GM18517 (cell line): ENCODE results near the gene MSH5.
"Not testable (repeated sequence)": the region's sequence is repeated elsewhere in the genome, so short reads cannot be mapped to it uniquely, and the experiment has no call there.

Experiments used
- ATAC-seq: cut with Tn5 transposase; IDR thresholded peaks from one replicate; pipeline ENCODE4 v1.9.1; 2021; ENCODE audit warnings: mild to moderate bottlenecking, moderate library complexity; ENCODE audit not compliant: unreplicated experiment

The MSH5 gene

DNA sequence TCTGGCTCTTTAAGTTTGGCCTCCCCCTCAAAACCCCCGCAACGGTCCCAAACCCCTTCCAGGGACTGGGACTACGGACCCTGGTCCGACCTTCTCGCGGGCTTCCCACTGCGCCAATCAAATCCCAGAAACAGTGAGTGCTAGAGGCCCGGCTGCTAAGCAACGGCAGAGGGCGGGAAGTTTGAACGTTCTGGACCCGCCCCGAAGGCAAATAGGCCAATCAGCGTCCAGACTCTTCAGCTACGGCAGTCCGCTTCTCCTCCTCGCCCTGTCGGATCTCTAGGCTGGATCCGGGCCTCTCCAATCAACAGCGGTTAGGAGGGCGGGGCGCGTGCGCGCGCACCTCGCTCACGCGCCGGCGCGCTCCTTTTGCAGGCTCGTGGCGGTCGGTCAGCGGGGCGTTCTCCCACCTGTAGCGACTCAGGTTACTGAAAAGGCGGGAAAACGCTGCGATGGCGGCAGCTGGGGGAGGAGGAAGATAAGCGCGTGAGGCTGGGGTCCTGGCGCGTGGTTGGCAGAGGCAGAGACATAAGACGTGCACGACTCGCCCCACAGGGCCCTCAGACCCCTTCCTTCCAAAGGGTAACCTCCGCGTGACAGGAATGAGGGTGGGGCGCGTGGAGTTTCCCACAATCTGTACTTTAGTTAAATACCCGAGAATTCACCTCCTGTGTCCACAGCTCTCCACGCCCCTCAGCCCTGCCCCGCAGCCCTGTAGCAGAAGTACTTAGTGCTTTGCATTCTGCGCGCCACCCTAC, at the start of gene MSH5:
Gene MSH5 (plus strand): TSS at position 367 of the 758 bp plus-strand sequence. CDS start 462 bp downstream, outside the sequence.
- peak; percentile 71 for ATAC-seq

DNA sequence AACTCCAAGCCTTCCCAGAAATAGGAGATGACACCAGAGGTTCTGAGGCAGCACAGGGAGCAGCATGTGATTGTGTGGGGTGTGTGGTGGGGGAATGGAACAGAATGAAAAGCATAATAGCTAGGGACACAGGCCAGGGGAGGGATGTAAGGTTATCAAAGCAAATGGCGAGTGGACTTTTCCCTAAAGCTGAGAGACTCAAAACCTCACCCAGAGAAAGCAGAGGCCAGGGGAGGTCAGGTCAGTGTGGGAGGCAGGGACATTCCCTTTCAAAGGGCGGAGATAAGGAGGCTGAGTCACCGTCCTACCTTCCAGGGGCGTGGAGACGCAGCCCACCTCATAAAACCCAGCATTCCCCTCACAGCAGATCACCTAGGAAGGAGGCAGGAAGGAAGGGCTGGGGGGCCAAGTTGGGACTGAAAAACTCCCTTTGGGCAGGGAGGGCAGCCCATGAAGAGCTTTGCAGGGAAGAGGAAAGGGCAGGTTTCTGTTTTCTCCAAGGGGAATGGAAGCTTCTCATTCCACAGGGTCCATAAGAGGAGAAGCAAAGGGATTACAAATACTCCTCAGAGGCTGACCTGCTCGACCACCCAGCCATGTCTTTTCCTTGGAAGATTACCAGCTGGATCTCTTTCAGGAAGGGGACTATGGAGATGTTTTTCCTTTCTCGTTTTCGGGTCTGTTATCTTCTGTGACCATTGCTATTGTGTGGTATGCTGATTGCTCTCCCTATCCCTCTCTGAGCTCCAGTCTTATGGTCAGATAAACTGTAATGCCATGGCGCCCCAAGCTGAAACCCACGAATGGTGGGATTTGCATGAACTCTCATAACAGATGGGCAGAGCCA, 49.4 kb upstream of the MSH5 start:
- ATAC-seq = no peak

DNA sequence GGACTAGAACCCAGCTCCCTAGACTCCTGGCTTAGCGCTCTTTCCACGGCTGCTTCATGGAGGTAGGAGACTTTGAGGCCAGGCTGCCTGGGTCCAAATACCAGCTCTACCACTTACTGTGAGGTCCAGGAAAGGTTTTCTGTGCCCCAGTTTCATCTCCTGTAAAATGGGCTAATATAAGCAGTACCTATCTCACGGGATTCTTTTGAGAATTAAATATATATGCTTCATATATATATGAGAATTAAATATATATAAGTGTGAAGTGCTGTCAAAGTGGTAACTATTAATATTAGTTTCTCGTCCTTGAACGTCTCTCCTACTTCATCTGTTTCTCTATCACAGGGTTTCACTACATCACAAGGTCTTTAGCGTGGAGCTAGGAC, 48.7 kb upstream of the MSH5 start:
- ATAC-seq = no peak

DNA sequence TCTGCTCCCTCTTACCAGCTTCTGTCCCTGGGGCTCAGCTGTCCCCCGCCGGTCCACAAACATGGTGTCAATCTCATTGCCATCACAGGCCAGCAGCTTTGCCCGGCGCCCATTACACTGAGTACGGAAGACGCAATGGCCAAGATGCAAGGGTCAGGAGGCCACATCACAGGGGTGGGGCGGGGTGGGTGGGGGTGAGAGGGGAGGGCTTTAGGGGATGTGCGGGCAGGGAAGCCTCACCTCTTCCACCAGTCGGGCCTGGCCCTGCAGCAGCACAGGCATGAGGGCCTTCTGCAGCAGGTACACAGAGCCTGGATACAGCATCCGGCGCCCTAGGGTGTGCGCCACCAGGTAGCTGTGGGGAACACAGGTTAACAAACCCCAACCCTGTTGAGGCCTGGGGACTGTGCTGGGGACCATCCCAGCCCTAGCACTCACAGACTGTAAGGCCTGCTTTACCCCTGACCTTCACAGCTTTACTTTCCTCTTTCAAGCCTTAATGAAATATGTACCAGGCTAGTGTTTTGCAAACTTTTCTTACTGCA, 48.2 kb upstream of the MSH5 start:
- ATAC-seq = no peak

DNA sequence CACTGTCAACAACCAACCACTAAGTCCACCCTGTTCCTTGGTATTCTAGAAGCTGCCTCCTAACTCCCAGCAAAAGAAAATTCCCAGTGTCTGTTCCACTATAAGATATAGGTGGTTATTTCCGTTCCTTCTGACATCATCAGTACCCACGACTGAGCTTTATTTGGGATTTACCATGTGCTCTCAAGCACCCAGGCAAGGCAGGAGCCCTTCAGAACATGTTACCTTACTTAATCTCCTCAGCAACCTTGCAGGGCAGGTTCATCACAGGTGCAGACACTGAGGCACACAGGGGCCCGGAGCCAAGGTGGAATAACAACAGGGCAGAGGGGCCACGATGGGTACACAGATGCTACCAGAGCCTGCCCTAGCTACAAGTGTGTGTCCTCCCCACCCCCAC, 47.5 kb upstream of the MSH5 start:
- no peak for ATAC-seq

DNA sequence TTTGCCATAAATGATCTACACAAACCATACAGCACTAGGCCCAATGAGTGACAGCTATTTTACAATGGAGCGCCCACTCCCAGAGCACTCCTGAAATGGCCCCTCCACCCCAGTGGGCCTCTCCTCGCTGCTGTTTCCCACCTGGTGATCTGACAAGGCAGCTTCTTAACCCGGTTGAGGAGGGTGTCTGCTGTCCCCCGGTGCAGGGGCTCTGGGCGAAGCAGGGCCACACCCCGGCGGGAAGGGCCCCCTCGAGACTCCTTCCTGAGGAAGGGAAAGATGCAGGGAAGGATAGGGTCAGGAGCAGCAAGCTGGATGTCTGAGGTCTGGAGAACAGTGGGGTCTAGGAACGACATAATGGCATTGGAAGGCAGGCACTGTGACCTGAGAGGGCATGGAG, 46.9 kb upstream of the MSH5 start:
- no peak for ATAC-seq

DNA sequence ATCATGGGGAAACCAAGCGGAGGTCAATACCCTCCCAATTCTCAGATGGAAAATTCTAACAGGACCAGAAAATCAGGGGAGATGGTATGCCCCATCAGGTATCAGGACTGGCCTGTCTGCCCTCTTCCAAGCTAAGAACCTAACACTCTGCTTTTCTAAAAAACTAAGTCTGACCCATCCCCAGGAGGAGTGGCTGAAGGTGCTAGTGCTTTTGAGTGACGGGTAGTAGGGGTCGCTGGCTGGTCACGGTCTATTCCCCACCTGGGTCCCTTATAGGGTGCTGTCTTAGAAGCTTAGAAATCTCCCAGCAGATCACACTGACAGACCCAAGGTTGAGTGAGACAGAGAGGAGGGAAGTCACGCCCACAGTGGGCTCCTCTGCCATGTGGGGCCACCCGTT, 46.3 kb upstream of the MSH5 start:
- ATAC-seq = no peak

DNA sequence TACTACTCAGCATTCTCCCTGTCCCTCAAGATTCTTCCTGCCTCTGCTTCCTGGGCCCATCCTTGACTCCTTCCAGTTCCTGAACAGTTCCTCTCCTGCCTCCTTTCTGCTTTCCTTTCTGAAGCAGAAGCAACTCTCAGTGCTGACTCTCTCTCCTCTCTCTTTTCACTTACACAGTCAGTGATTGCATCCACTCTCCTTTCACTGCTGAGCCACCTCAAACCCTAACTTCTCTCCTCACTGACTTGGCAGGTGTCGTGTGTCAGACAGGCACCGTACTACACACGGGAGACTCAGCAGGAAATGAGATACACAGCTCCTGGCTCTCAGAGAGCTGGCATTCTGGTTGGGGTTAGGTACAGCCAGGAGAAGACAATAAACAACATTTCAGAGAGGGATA, 42.2 kb upstream of the MSH5 start:
- no peak for ATAC-seq

DNA sequence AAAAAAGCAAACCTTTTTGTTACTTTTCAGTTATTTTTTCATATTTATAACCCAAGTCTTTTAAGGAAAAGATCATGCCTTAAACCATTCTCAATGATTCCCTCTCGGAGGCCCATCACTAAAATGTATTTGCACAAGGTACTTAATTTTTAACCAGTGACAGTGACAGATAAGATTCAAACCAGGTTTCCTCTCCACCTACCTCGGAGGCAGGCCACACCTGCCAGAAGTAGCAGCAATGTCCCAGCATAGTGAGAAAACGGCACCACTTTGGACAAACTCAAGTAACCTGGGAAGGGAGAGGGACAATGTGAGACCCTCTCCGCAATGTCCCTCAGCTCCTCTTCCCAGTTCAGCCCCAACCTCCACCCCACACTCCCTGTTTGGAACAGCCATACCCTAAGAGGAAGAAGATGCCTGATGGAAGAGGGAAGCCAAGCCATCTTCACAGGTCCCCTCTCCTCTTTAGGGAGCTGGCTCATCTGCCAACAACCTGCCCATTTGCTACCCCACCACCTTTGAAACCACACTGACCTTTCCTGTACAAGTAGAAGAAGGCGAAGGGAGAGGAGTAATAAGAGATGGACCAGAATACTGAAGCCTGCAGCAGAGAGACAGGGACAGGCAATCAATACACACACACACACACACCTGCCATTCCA, 38.9 kb upstream of the MSH5 start:
- ATAC-seq = no peak

DNA sequence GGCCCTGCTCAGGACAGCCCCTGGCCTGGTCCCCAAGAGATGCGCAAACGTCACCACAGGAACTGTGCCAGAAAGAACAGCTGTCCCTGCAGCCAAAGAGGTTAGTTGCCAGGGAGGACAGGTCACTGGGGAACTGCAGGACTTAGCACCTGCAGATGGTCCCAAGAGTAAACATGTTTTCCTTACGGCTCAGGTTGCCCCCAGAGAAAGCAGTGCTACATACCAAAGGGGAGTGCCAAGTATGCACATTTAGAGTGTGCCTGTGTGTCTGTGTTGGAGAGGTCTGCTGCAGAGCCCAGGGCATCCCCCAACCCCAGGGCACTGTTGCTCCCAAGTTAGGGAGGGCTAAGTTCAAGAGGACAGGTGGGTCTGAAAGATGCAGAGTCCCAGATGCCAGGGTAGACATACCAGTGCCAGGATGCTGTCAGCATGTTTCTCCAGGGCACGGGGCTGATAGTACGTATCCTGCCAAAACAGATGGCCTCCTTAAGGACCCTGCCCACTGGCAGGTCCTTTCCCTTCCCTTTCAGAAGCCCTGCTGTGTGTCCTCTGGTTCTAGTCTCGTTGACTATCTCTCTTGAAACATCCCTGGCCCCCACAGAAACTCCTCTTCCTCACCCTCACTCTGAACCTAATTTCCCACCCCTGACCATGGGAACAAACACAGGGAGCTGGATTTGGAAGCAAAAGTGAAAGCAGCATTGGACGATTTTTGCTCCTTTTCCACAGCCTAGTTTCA, 38.0 kb upstream of the MSH5 start:
- no peak for ATAC-seq

DNA sequence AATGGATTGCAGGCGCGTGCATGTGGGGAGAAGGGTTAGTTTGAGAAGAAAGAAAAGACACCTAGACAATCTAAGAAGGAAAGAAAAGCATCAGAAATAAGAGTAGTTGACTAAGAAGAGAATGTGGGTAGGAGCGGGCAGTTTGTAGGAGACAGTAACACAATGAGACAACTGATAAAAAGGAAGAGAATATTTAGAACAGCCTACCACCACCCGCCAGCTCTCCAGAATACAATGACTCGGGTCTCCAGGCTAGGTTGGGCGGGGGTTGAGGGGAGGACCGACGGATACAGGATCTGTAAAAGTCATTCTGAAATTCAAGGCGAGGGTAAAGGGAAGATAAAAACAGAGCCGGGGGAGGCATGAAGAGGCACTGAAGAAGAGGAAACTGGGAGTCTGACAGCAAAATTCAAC, 37.4 kb upstream of the MSH5 start:
- ATAC-seq = no peak

DNA sequence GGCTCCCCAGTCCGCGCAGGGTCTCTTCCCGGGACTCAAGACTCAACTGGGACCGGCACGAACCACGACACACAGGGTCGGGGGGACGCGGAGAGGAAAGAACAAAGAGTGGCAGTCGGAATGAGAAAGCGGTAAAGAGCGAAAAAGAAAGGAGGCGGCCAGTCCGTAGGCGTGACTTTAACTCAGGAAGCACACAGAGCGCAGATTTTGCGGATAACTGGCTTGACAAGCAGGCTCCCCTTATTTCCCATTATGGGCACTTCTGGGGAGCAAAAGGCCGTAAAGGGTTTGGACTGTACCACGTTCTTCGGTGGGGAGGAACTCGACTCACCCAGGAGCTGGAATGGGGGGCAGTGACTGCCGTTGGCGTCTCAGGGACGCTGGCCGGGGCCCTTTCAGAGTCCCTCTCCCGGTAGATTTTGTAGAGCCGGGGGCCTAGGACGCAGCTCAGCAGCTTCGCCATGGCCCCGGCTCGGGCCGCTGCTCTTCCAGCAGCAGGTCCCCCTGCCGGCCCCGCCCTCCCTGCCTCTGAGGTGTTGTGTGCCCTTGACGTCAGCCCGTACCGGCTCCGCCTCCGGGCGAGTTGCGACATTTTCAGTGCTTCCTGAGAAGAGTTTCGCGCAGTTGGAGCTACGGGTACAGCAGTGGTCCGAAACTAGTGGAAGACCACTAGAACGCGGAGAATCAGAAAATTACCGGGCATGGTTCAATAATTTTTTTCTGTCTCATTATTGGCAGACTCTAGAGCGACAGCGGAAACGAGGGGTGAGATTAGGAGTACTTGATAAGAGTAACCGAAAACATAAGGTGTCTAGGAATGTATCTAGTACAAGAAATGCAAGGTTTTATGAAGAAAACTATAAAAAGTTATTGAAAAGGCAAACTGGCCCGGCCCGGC, 36.7 kb upstream of the MSH5 start, which contains the start of gene ABHD16A:
Gene ABHD16A (minus strand): TSS at position 506 of the 898 bp plus-strand sequence. CDS start 43 bp downstream, at position 463.
- peak; percentile 81 for ATAC-seq

DNA sequence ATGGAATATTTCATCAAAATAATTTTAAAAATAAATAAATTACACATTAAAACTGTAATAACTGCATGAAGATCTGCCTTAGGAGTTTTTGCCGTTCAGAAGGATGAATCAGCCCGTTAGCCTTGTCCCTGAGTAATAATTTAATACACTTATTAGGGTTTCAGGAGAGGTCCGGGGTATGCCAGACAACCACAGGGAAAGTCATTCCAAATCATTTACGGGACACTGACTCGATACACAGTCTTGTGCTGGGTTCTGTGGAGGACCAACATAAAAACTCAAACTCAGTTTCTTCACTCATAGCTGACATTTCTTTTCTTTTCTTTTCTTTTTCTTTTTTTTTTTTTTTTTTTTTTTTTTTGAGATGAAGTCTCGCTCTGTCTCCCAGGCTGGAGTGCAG, 33.9 kb upstream of the MSH5 start:
- ATAC-seq = no peak

DNA sequence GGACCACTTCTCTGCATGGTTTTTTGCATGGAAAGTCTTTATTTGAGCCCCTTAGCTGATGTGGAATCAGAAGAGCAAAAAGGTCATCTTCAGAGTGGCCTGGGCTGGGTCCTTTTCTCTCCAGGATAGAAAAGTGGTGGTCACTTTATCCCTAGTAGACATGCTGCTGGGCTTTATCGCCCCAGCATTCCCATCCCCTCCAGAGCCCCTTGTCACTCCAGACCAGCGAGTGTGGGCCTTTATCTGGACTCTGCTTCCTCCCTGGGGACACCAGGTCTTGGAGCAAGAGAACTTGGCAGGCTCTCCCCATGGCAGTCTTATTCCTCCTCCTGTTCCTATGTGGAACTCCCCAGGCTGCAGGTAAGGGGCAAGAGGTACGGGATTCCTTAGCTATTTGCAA, 33.2 kb upstream of the MSH5 start, which contains the start of gene LY6G6F:
Gene LY6G6F (plus strand): TSS at position 268 of the 400 bp plus-strand sequence. CDS start 41 bp downstream, at position 309.
- ATAC-seq = no peak

DNA sequence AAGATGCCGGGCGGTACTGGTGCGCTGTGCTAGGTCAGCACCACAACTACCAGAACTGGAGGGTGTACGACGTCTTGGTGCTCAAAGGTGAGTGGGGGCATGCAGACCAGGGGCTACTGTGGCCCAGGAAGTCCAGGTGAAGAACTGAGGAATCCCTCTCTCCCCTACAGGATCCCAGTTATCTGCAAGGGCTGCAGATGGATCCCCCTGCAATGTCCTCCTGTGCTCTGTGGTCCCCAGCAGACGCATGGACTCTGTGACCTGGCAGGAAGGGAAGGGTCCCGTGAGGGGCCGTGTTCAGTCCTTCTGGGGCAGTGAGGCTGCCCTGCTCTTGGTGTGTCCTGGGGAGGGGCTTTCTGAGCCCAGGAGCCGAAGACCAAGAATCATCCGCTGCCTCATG, 32.1 kb upstream of the MSH5 start:
- no peak for ATAC-seq

DNA sequence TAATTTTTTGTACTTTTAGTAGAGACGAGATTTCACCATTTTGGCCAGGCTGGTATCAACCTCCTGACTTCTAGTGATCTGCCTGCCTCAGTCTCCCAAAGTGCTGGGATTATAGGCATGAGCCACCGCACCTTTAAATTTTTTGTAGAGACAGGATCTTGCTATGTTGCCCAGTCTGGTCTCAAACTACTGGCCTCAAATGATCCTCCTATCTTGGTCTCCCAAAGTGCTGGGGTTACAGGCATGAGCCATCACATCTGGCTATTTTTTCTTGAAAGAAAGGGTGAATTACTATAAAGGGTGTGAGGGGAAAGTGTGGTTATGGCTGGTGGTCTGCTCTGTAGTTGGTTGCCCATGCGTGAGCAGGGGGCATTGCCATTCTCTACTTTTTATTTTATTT, 31.6 kb upstream of the MSH5 start:
- no peak for ATAC-seq

DNA sequence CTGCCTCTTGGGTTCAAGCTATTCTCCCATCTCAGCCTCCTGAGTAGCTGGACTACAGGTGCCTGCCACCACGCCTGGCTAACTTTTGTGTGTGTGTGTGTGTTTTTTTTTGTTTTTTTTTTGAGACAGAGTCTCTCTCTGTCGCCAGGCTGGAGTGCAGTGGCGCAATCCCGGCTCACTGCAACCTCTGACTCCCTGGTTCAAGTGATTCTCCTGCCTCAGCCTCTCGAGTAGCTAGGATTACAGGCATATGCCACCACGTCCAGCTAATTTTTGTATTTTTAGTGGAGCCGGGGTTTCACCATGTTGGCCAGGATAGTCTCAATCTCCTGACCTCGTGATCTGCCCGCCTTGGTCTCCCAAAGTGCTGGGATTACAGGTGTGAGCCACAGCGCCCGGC, 30.6 kb upstream of the MSH5 start:
- not testable (repeated sequence) for ATAC-seq

DNA sequence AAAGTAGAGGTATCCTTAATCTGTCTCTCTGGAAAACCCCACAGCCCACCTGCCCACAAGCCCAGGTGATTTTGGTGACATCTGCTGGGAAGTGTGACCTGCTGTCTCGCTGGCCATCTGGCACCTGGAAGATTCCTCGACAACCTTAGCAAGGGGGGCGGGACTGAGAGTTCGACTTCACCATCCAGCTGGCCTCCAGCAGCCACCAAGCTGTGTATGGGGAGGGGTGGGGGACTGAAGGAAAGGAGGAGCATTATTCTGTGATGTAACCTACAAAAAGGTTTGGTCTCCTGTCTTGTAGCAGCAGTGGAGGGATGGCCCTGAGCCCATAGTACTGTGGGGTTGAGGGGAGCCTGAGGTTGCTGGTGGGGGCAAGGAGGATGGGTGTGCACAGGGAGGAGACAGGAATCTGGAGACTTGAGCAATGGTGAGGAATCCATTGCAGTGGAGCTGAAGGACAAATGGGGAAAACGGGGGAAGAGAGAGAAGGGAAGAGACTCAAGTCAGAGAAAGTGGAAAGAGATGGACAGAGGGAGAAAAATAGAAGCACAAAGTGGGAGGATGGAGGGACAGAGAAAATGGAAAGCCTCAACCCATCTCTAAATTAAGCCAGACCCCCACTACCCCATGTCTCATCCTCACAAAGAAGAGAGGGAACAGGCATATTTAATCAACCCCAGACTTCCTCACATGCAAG, 29.1 kb upstream of the MSH5 start:
- ATAC-seq = no peak

DNA sequence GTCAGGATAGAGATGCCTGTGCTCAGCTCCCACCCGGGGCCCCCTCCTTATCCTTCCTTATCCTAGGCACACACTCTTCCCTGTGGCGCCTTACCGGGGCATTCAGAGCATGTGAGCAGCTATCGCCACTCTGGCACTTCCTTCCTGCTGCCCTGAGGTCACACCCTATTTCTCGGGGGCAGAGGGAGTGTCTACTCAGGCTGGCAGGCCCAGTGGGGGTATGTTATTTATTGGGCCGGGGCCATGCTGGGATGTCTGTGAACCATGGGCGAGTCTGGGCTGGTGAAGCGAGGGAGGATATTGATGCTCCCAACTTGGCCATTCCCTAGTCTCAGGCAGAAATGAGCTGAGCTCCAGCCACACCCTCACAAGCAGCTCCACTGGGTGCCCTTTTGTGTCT, 28.6 kb upstream of the MSH5 start:
- ATAC-seq = no peak
